ENCODE measurements around the gene FAM171A2.
A peak's percentile ranks its signal among the peaks of the same experiment; 100 is the strongest.

The FAM171A2 gene

GRCh38 chr17:44354582-44355561, 8.8 kb downstream of the FAM171A2 start:
- Histone ChIP-seq H4K91ac (ENCODE audit: low read depth, low read length) (peak overlapping the region; percentile 78), H3K4ac (ENCODE audit: low read depth, low read length) (no peak overlapping the region), H4K8ac (ENCODE audit: low read depth, low read length) (peak overlapping the region; percentile 58), H3K36me3 (ENCODE audit: control insufficient read depth in 1 of 2, insufficient read depth in 2 of 2, low read length in 2 of 2) (peaks cover 31 to 37% of the 10 kb centered on the region in 2 experiments), H3K4me1 (ENCODE audit: control insufficient read depth in 1 of 2, insufficient read depth in 2 of 2, low read length in 2 of 2) (peaks cover 0 to 5% of the 10 kb centered on the region in 2 experiments), H4K12ac (ENCODE audit: low read depth, low read length) (peak overlapping the region; percentile 57), H3K4me2 (ENCODE audit: low read length) (peak overlapping the region; percentile 90), H2BK5ac (ENCODE audit: low read depth, low read length, poor library complexity) (no peak overlapping the region), H2AK5ac (ENCODE audit: low read length) (no peak overlapping the region), H3K79me1 (ENCODE audit: low read length) (no peaks in the 10 kb centered on the region), H3K27ac (ENCODE audit: low read depth, low read length) (no peak overlapping the region), H3K9me3 (ENCODE audit: insufficient read depth, low read depth, low read length) (no peaks in the 10 kb centered on the region), H3K14ac (ENCODE audit: low read length) (no peak overlapping the region), H3K79me2 (ENCODE audit: control insufficient read depth, insufficient read depth, low read length, poor library complexity) (no peaks in the 10 kb centered on the region), H2BK12ac (ENCODE audit: low read length) (no peak overlapping the region), H3K18ac (ENCODE audit: low read length) (no peak overlapping the region), H2AFZ (ENCODE audit: insufficient read depth, low read length, poor library complexity) (peak overlapping the region; percentile 56), H3K9ac (ENCODE audit: low read length) (no peak overlapping the region), H2BK120ac (ENCODE audit: insufficient read depth, low read length, poor library complexity) (no peak overlapping the region), H3K27me3 (ENCODE audit: insufficient read depth, low read length) (no peaks in the 10 kb centered on the region), H3K23ac (ENCODE audit: low read length) (no peak overlapping the region), H3K4me3 (ENCODE audit: low read depth, low read length) (peak overlapping the region; percentile 64)
- DNase-seq: peak; percentile 30 to 58
- WGBS (ENCODE audit: extremely low coverage, insufficient coverage, insufficient read length): no CpG with 5 or more reads among the region's 77 CpGs

- Histone ChIP-seq H3K4ac (ENCODE audit: low read depth, low read length) (no peak overlapping the region), H3K4me1 (ENCODE audit: control insufficient read depth in 1 of 2, insufficient read depth in 2 of 2, low read length in 2 of 2) (peaks cover 0 to 5% of the 10 kb centered on the region in 2 experiments), H3K79me2 (ENCODE audit: control insufficient read depth, insufficient read depth, low read length, poor library complexity) (no peaks in the 10 kb centered on the region), H3K23ac (ENCODE audit: low read length) (no peak overlapping the region), H3K4me3 (ENCODE audit: low read depth, low read length) (peak overlapping the region; percentile 66), H3K9me3 (ENCODE audit: insufficient read depth, low read depth, low read length) (no peaks in the 10 kb centered on the region), H2BK5ac (ENCODE audit: low read depth, low read length, poor library complexity) (no peak overlapping the region), H3K27me3 (ENCODE audit: insufficient read depth, low read length) (no peaks in the 10 kb centered on the region), H2AFZ (ENCODE audit: insufficient read depth, low read length, poor library complexity) (peak overlapping the region; percentile 40), H3K14ac (ENCODE audit: low read length) (no peak overlapping the region), H2BK120ac (ENCODE audit: insufficient read depth, low read length, poor library complexity) (no peak overlapping the region), H4K8ac (ENCODE audit: low read depth, low read length) (peak overlapping the region; percentile 57), H3K79me1 (ENCODE audit: low read length) (no peaks in the 10 kb centered on the region), H4K91ac (ENCODE audit: low read depth, low read length) (peak overlapping the region; percentile 30), H3K18ac (ENCODE audit: low read length) (no peak overlapping the region), H3K4me2 (ENCODE audit: low read length) (peak overlapping the region; percentile 90), H3K27ac (ENCODE audit: low read depth, low read length) (no peak overlapping the region), H4K12ac (ENCODE audit: low read depth, low read length) (peak overlapping the region; percentile 50), H2BK12ac (ENCODE audit: low read length) (no peak overlapping the region), H3K36me3 (ENCODE audit: control insufficient read depth in 1 of 2, insufficient read depth in 2 of 2, low read length in 2 of 2) (peaks cover 41 to 47% of the 10 kb centered on the region in 2 experiments), H3K9ac (ENCODE audit: low read length) (no peak overlapping the region), H2AK5ac (ENCODE audit: low read length) (no peak overlapping the region)
- DNase-seq: peak; percentile 26 to 62
- WGBS (ENCODE audit: extremely low coverage, insufficient coverage, insufficient read length): no CpG with 5 or more reads among the region's 98 CpGs
These were observed 9.9 kb downstream of the FAM171A2 start for GRCh38 chr17:44353672-44354331.

- Histone ChIP-seq H2BK12ac (ENCODE audit: low read length) (no peak overlapping the region), H3K4ac (ENCODE audit: low read depth, low read length) (no peak overlapping the region), H2AK5ac (ENCODE audit: low read length) (no peak overlapping the region), H3K79me1 (ENCODE audit: low read length) (no peaks in the 10 kb centered on the region), H3K4me1 (ENCODE audit: control insufficient read depth in 1 of 2, insufficient read depth in 2 of 2, low read length in 2 of 2) (peaks cover 0 to 5% of the 10 kb centered on the region in 2 experiments), H4K12ac (ENCODE audit: low read depth, low read length) (no peak overlapping the region), H3K27ac (ENCODE audit: low read depth, low read length) (no peak overlapping the region), H2BK120ac (ENCODE audit: insufficient read depth, low read length, poor library complexity) (no peak overlapping the region), H3K4me3 (ENCODE audit: low read depth, low read length) (no peak overlapping the region), H4K8ac (ENCODE audit: low read depth, low read length) (no peak overlapping the region), H2BK5ac (ENCODE audit: low read depth, low read length, poor library complexity) (no peak overlapping the region), H3K9me3 (ENCODE audit: insufficient read depth, low read depth, low read length) (no peaks in the 10 kb centered on the region), H2AFZ (ENCODE audit: insufficient read depth, low read length, poor library complexity) (no peak overlapping the region), H3K4me2 (ENCODE audit: low read length) (peak overlapping the region; percentile 90), H3K14ac (ENCODE audit: low read length) (no peak overlapping the region), H4K91ac (ENCODE audit: low read depth, low read length) (no peak overlapping the region), H3K23ac (ENCODE audit: low read length) (no peak overlapping the region), H3K79me2 (ENCODE audit: control insufficient read depth, insufficient read depth, low read length, poor library complexity) (no peaks in the 10 kb centered on the region), H3K36me3 (ENCODE audit: control insufficient read depth in 1 of 2, insufficient read depth in 2 of 2, low read length in 2 of 2) (peaks cover 45 to 47% of the 10 kb centered on the region in 2 experiments), H3K27me3 (ENCODE audit: insufficient read depth, low read length) (no peaks in the 10 kb centered on the region), H3K18ac (ENCODE audit: low read length) (no peak overlapping the region), H3K9ac (ENCODE audit: low read length) (no peak overlapping the region)
- DNase-seq: no peak
- no CpG with 5 or more reads among the region's 22 CpGs for WGBS (ENCODE audit: extremely low coverage, insufficient coverage, insufficient read length)
These were observed 10.6 kb downstream of the FAM171A2 start for GRCh38 chr17:44352828-44353671.
